Activated CD8-positive, alpha-beta memory T cell treated with anti-CD3 and anti-CD28 coated beads, Interleukin-2, amount 50 U/mL, for 24 hours (primary cell): ENCODE results near the gene IL11RA.
A peak's percentile ranks its signal among the peaks of the same experiment; 100 is the strongest.

Experiments
- DNase-seq: peaks from one replicate; pipeline ENCODE4 v3.0.0-alpha.2; 2020; ENCODE audit errors: extremely low read depth

Gene IL11RA

GRCh38 chr9:34687276-34688030, 35.5 kb downstream of the IL11RA start:
- DNase-seq = no peak

GRCh38 chr9:34688329-34689115, 36.5 kb downstream of the IL11RA start:
- DNase-seq = no peak

GRCh38 chr9:34689116-34689470, 37.1 kb downstream of the IL11RA start:
- DNase-seq = no peak

GRCh38 chr9:34689512-34689911, 37.5 kb downstream of the IL11RA start:
- DNase-seq = no peak

DNA sequence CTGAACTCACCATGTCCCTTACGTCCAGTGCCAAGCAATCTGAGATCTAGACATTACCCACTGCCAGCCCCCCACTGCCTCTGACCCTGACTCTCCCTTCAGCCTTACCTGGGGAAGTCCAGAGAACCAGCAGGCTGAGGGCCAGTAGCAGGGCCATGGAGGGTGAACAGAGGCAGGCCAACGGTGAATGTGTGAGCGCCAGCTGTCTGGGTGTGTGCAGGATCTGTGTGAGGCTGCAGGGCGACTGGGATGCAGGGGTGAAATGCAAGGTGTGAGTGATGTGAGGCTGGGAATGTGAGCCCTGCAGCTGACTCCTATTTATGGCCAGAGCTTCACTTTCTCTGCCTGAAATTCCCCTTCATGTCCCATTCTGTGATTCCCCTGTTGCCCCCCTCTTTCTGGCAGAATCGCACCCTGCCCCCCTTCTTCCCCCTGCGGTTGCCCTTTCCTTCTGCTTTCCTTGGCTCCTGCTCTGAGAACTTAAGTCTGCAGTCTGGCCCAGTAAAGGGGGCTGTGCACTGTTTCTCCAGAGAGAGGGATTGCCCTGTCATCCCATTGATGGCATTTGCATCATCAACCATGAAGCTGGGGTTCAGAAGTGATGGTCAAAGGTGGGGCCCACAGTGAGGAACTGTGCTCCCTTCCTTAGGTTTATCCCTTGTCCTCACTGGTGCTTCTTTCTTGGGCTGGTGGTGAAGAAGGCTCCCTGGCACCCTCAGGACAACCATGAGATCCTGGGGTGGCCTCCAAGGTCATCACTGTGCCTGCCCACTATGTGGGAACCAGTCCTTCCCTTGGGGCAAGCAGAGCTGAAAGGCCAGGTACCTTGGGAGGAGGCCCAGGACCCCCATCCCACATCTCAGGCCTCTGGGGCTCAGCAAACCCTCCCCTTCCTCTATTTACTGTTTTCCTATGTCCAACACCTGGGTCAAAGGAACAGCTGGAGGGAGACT, 39.3 kb downstream of the IL11RA start, which contains the start of gene CCL19:
Gene CCL19, minus strand, starts transcription at position 294 of the 953 bp plus-strand sequence. Its CDS starts 137 bp downstream, at position 157.
- no peak for DNase-seq

DNA sequence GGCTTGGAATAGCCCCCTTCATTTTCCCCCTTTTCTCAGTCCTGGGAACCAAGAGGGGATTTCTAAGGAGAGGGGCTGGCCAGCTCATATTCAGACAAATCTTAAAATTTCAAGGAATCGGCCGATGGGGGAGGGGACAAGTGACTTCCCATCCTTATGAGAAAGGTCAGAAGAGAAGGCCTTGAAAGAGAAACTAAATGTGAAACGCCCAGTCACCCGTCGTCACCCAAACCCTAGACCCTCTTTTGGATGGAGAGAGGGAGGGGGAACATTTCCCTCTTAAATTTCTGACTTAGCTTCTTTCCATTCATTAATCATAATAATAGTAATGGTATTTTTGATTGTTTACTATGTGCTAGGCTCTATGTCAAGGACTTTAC, 39.9 kb downstream of the IL11RA start:
- DNase-seq = no peak

GRCh38 chr9:34693560-34693959, 41.6 kb downstream of the IL11RA start:
- no peak for DNase-seq

DNA sequence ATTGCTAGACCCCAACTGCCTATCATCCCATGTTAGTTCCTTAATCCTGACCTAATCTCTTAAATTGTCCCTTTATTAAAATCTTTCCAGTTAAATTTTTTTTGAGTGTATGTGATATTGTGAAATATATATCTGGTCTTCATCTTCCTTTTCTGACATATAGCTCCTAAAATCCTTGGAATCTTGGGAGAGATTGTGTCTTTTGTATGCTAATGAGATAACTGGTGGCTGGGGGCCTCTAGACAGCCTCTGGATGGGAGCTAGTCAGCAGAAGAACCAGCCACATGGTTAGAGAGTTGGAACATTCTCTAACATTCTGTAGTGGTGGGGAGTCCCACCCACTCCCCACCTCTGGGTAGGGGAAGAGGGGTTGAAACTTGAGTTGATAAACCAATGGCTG, 42.8 kb downstream of the IL11RA start:
- no peak for DNase-seq

DNA sequence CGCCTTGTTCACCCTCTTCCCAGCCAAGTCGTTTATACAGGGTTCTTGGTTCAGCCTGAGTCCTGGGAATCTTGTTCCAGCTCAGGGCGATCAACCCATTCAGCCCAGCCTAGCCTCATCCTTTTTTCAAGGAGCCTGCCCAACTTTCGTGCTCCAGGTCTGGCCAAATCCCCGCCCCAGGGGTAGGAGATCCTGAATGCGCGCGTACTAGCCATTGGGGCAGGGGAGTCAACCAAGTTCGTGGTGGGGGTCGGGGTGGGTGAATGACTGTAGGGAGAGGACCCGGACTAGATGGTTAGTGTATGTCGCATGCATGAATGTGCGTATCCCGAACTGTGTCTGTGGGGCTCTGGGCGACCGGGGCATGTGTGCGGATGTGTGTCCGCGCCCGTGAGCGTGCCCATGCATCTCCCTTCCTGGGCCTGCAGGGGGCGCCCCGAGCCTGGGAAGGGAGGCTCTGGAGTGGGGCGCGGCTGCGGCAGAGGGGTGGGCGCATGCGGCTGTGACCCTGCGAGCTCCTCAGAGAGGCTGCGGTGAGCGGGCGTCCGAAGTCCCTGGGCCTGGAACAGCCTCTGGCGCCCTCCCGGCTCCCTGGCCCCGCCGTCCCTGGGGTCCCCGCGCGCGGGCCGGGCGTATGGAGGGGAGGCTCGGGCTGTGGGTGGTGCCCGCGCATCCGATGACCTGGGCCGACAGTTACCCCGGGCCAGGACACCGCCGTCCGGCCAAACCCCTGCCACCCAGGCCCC, 49.2 kb downstream of the IL11RA start:
- DNase-seq = peak; percentile 34

DNA sequence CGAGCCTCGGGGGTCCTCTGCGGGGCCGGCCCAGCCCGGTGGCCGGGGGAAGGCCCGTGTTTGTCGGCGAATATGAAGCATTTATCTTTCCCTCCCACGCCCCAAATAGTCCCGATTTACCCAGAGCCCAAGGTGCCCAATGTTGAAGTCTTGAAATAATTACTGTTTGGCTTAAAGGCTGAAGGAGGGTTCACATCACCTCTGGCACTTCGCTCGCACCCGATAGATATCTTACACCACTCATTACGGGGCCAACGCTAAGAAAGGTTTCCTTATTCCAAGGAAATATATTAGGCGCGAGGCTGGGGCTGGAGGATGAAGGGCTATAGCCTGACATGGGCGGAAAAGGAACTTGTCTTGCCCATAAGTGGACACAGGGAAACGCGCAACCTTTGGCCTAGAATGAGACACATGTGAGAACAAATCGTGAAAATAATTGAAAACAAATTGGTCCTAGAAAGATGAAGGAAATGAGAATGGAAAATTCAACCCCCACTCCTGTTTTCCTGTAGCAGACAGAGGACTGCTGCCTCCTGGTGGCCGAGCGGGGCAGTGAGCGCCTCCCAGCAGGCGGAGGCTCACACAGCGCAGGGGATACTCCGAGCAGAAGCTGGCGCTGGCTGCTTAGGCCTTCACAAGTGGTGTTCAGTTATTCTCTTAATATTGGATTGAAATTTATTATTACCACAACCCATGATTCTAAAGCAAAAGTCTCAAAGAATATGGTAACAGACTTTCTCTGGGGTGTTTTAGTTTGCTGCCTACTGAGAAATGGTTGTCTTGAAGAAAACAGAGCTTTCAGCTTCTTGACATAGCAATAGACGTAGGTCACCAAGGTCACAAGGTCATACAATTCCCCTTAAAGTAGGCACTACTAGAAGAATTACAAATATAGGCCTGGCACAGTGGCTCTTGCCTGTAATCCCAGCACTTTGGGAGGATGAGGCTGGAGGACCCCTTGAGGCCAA, 50.1 kb downstream of the IL11RA start:
- peak; percentile 66 for DNase-seq

DNA sequence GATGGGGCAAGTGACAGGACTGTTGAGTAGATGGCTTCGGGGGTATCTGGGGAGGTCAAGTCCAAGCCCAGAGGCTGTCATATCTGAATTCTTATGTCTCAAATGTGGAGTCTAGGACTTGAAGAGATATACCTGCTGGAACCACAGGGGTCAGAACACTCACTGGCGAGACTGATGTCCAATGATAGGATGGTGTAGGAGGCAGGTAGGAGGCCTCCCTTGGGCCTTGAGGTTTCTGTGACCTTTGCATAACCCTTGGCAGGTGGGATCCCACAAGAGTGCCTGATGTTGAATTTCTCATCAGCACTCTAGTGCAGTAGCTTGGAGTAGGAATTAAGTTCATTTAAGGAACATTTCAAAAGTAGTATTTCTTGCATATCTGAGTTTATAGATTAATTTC, 55.1 kb downstream of the IL11RA start:
- no peak for DNase-seq

- no peak for DNase-seq
Measured at GRCh38 chr9:34709196-34709978, 57.4 kb downstream of the IL11RA start.

- no peak for DNase-seq
Measured at GRCh38 chr9:34710023-34710422, 58.0 kb downstream of the IL11RA start, which contains the start of gene CCL21. CCL21 (minus strand) TSS chr9:34710136; CDS start chr9:34710066, 70 bp downstream.
